ENCODE data around the gene POLE. TPM values are rescaled to one million over a fixed set of nuclear protein-coding genes. Genes with fewer than 3 reads are reported as not detected.

POLE gene
- total RNA-seq, 1 donor from 2014 or later, result 72.5 TPM

- H3K4me1 Mint-ChIP-seq (ENCODE audit: unreplicated experiment), result no peaks in the 10 kb centered on the region
- no peak overlapping the region for H3K4me3 Mint-ChIP-seq (ENCODE audit: unreplicated experiment)
- no peaks in the 10 kb centered on the region for H3K27me3 Mint-ChIP-seq (ENCODE audit: unreplicated experiment)
- no peak for TF ChIP-seq CTCF (IDR thresholded peaks at IDR 0.05)
- H3K27ac Mint-ChIP-seq (ENCODE audit: unreplicated experiment), result no peak overlapping the region
- peaks cover 53% of the 10 kb centered on the region for H3K36me3 Mint-ChIP-seq (ENCODE audit: unreplicated experiment)
- DNase-seq (ENCODE audit: extremely low spot score, unreplicated experiment), result no peak
- no peaks in the 10 kb centered on the region for H3K9me3 Mint-ChIP-seq (ENCODE audit: unreplicated experiment)
Observed at GRCh38 chr12:132664206-132665148, 22.7 kb downstream of the POLE start.

- Mint-ChIP-seq H3K9me3 (ENCODE audit: unreplicated experiment) (no peaks in the 10 kb centered on the region), H3K27ac (ENCODE audit: unreplicated experiment) (no peak overlapping the region), H3K27me3 (ENCODE audit: unreplicated experiment) (no peaks in the 10 kb centered on the region), H3K4me1 (ENCODE audit: unreplicated experiment) (no peaks in the 10 kb centered on the region), H3K4me3 (ENCODE audit: unreplicated experiment) (no peak overlapping the region), H3K36me3 (ENCODE audit: unreplicated experiment) (peaks cover 49% of the 10 kb centered on the region)
- no peak for TF ChIP-seq CTCF (IDR thresholded peaks at IDR 0.05)
- DNase-seq (ENCODE audit: extremely low spot score, unreplicated experiment), result no peak
Observed at GRCh38 chr12:132662901-132663755, 24.0 kb downstream of the POLE start.

- Mint-ChIP-seq H3K4me1 (ENCODE audit: unreplicated experiment) (no peaks in the 10 kb centered on the region), H3K27ac (ENCODE audit: unreplicated experiment) (no peak overlapping the region), H3K36me3 (ENCODE audit: unreplicated experiment) (peaks cover 46% of the 10 kb centered on the region), H3K27me3 (ENCODE audit: unreplicated experiment) (no peaks in the 10 kb centered on the region), H3K9me3 (ENCODE audit: unreplicated experiment) (no peaks in the 10 kb centered on the region), H3K4me3 (ENCODE audit: unreplicated experiment) (no peak overlapping the region)
- no peak for TF ChIP-seq CTCF (IDR thresholded peaks at IDR 0.05)
- no peak for DNase-seq (ENCODE audit: extremely low spot score, unreplicated experiment)
Observed at GRCh38 chr12:132661972-132662371, 25.2 kb downstream of the POLE start.

- Mint-ChIP-seq H3K4me3 (ENCODE audit: unreplicated experiment) (no peak overlapping the region), H3K9me3 (ENCODE audit: unreplicated experiment) (no peaks in the 10 kb centered on the region), H3K36me3 (ENCODE audit: unreplicated experiment) (peaks cover 44% of the 10 kb centered on the region), H3K4me1 (ENCODE audit: unreplicated experiment) (no peaks in the 10 kb centered on the region), H3K27ac (ENCODE audit: unreplicated experiment) (no peak overlapping the region), H3K27me3 (ENCODE audit: unreplicated experiment) (no peaks in the 10 kb centered on the region)
- no peak for TF ChIP-seq CTCF (IDR thresholded peaks at IDR 0.05)
- DNase-seq (ENCODE audit: extremely low spot score, unreplicated experiment), result no peak
Observed at GRCh38 chr12:132660996-132661395, 26.1 kb downstream of the POLE start.

GRCh38 chr12:132660052-132660451 lies 27.1 kb downstream of the POLE start:
- no peaks in the 10 kb centered on the region for H3K4me1 Mint-ChIP-seq (ENCODE audit: unreplicated experiment)
- no peak for DNase-seq (ENCODE audit: extremely low spot score, unreplicated experiment)
- H3K36me3 Mint-ChIP-seq (ENCODE audit: unreplicated experiment), result peaks cover 34% of the 10 kb centered on the region
- H3K4me3 Mint-ChIP-seq (ENCODE audit: unreplicated experiment), result no peak overlapping the region
- no peaks in the 10 kb centered on the region for H3K9me3 Mint-ChIP-seq (ENCODE audit: unreplicated experiment)
- H3K27ac Mint-ChIP-seq (ENCODE audit: unreplicated experiment), result no peak overlapping the region
- no peaks in the 10 kb centered on the region for H3K27me3 Mint-ChIP-seq (ENCODE audit: unreplicated experiment)
- no peak for TF ChIP-seq CTCF (IDR thresholded peaks at IDR 0.05)

Data from osteocyte (in vitro differentiated cells).